Choroid plexus epithelial cell (primary cell): ENCODE measurements around the gene AMN.

ENCODE experiments used
- DNase-seq: peaks from one replicate; pipeline ENCODE4 v3.0.0-alpha.2; 2010; ENCODE audit warnings: low read depth
- H3K4me3 ChIP-seq: 2 replicates; pipeline ENCODE4 v1.5.1; 2011; ENCODE audit warnings: low read depth, mild to moderate bottlenecking, control low read depth, low read length, moderate library complexity
- TF ChIP-seq, protein P1 (sequence below): conservative IDR thresholded peaks from 2 replicates; pipeline ENCODE4 v1.5.1; 2011; ENCODE audit warnings: low read depth, mild to moderate bottlenecking, control low read depth, inconsistent platforms, low read length, moderate library complexity

AMN gene

DNA sequence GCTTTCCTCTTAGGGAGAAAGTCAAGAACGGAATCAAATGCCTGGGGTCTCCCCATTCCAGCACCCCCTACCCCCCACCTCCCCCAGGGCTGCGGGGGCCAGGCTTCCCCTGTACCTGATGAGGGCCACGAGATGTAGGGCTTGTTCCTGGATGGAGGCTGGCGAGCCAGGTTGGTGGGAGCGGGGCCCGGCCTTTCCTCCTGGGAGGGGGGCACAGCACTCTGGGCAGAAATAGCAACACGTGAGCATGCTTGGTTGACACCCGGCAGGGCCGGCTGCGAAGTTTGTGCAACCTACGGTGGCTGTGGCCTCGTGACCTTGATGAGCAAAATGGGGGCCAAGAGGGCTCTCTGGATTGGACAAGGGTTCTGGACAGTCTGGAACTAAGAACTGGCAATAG lies 15.7 kb downstream of the AMN start:
- DNase-seq, result no peak
- TF ChIP-seq, protein P1, sequence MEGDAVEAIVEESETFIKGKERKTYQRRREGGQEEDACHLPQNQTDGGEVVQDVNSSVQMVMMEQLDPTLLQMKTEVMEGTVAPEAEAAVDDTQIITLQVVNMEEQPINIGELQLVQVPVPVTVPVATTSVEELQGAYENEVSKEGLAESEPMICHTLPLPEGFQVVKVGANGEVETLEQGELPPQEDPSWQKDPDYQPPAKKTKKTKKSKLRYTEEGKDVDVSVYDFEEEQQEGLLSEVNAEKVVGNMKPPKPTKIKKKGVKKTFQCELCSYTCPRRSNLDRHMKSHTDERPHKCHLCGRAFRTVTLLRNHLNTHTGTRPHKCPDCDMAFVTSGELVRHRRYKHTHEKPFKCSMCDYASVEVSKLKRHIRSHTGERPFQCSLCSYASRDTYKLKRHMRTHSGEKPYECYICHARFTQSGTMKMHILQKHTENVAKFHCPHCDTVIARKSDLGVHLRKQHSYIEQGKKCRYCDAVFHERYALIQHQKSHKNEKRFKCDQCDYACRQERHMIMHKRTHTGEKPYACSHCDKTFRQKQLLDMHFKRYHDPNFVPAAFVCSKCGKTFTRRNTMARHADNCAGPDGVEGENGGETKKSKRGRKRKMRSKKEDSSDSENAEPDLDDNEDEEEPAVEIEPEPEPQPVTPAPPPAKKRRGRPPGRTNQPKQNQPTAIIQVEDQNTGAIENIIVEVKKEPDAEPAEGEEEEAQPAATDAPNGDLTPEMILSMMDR, result no peak
- H3K4me3 ChIP-seq, result no peak overlapping the region

DNA sequence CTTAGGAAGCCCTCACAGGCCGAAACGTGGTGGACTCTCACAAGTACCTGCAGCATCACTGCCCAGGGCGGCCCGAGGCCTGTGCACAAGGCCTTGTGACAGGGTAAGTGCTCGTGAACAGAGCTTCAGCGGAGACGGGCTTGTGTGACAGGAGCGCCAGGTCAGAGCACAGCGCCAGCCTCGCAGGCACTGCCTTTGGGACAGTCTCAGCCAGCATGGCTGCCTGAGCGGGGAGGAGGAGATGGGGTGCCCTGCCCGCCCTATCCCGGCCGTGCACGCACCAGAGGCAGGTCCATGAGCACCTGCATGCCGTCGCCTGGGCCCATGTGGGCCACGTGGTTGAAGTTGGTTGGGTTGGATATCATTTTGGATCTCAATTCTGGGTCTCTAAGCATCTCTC lies 16.9 kb downstream of the AMN start:
- no peak overlapping the region for H3K4me3 ChIP-seq
- no peak for DNase-seq
- TF ChIP-seq, protein P1, result no peak

DNA sequence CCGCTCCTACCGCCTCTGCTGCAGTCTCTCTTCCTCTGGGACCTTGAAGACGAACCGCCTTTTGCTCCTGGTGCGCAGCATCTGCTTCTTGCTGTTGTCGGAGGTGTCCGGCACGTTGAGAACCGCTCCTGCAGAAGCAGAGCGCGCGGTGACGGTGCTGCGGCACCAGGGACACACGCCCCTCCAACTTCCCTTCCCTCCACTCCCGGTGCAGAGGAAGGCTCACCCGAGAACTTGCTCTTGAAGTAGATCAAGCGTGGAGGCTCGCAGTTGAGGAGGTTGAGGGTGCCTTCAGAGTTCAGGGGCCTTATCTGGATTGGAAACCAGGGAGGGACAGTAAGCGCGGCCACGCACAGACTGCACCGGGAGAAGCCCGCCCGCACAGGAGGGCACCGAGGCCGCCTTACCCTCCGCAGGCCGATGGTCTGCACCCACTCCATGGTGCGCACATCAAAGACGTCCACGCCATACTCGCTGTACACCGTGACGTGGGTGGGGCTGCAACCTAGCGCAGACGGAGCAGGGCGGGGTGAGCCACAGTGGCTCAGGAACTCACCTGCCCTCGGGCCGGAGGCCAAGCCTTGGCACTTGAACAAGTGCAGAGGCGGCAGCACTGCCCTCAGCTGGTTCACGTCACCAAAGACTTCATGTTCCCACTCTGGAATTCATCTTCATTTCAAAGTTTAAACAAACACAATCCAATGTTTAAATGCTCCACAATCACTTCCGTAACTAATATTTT lies 17.5 kb downstream of the AMN start:
- TF ChIP-seq, protein P1, result no peak
- no peak overlapping the region for H3K4me3 ChIP-seq

DNA sequence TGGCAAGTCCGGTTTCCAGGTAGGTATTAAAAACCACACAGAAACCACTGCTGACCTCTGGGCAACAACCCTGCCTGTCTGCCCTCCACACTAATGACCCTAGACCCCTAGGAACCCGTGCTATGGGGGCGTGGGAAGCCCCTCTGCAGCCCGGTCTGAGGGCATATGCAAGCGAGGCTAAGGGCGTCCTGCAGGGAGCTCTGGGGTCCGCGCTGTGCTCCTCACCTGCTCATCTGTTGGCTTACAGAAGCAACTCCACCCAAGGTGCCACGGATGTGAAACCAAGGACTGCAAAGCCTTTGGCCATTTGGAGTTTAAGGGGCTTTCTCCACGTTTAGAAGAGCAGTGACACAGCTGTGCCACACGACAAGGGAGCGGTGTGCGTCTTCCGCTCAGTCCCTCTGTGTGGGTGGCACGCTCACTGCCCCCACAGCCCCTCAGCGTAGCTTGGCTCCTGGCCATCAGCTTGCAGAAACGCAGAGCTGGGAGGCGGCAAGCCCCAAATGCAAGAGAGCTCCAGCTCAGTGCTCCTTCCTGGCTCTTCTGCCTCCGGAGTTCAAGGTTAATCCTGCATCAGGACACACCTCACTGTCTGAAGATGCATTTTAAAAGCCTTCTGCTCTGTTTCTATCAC lies 18.4 kb downstream of the AMN start:
- DNase-seq, result no peak
- TF ChIP-seq, protein P1, result no peak

More for the DNA sequence above, 17.5 kb downstream of the AMN start:
- DNase-seq, result no peak

DNA sequence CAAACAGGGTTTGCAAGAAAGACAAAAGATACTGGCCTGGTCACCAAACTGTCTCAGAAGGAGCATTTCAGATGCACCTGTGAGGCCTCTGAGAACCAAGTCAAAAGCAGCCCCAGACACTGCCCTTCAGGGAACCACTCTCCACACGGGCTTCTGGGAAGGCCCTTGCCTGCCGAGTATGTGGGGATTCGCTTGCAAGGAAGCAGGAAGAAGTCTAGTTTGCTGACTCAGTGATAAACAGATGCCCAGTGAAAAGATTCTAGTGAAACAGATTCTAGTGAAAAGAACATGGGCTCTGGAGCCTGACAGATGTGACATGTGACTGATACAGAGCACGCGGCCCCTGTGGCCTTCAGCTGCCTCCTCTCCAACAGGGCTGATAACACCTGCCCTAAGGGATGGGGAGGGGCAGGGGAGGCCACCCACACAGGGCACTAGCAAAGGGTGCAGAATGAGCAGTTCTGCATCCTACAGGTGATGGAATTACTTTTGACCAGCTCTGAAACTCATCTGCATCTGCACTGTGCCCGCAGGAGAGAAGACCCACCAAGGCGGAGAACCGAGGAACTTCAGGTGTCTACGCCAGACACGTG lies 19.1 kb downstream of the AMN start:
- TF ChIP-seq, protein P1, result no peak
- DNase-seq, result no peak
- no peak overlapping the region for H3K4me3 ChIP-seq

More for the DNA sequence above, 18.4 kb downstream of the AMN start:
- H3K4me3 ChIP-seq, result no peak overlapping the region

DNA sequence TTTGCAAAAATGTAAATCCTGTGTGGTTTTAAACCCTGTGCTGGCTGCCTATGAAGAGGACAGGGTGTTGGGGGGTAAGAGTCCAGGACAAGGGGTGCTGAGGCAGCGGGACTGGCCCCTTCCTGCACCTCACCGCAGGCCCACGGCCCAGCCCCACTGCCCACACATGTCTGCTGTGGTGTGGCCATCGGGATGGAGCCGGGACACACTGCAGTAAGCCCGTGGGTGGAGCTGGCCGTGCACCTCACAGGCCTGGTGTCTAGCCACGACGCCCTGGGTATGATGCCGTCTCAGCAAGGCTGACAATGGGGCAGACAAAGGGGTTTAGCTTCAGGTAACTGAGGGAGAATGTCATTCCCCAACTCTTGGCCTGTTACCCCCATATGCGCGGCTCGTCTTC lies 19.6 kb downstream of the AMN start:
- TF ChIP-seq, protein P1, result no peak
- no peak overlapping the region for H3K4me3 ChIP-seq

More for the DNA sequence above, 19.6 kb downstream of the AMN start:
- DNase-seq, result no peak
